Measurements from ENCODE around the gene GREM2.

Gene GREM2

DNA sequence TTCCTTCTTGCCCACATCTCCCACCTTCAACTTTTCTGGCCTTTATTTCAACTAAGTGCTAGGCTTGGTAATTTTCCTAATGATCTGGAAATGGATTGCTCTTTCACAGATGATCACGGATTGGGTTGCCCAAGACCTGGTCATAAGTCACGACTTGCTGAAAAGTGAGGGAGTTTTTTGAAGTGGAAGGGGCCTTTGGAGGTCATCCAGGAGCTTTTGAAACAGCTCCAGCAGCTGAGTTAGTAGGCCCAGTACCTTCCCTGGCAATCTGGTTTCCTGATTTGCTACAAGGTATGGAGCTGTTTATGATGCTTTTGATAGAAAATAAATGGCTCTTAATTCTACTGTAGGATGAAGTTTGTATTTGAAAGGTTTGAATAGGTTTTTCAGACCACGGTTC, 20.4 kb downstream of the GREM2 start:
- no peak overlapping the region for H3K4me3 ChIP-seq (ENCODE audit: low read depth, low read length)
- no peaks in the 10 kb centered on the region for H3K27me3 ChIP-seq (ENCODE audit: control insufficient read depth, insufficient read depth, low read length)
- H3K9ac ChIP-seq, result no peak overlapping the region
- H3K79me2 ChIP-seq, result peaks cover 5% of the 10 kb centered on the region
- H3K27ac ChIP-seq, result no peak overlapping the region
- peaks cover 4% of the 10 kb centered on the region for H3K4me1 ChIP-seq
- H3K9me3 ChIP-seq (ENCODE audit: control insufficient read depth, low read length), result no peaks in the 10 kb centered on the region
- no peak overlapping the region for H3K4me2 ChIP-seq (ENCODE audit: low read length)
- no peak overlapping the region for H2AFZ ChIP-seq
- H3K36me3 ChIP-seq (ENCODE audit: control insufficient read depth, insufficient read depth, low read length), result no peaks in the 10 kb centered on the region
- no peak for TF ChIP-seq CTCF (IDR thresholded peaks at IDR 0.05)

GRCh38 chr1:240591078-240591477, 20.9 kb downstream of the GREM2 start:
- no peaks in the 10 kb centered on the region for H3K9me3 ChIP-seq (ENCODE audit: control insufficient read depth, low read length)
- H3K4me2 ChIP-seq (ENCODE audit: low read length), result no peak overlapping the region
- H3K79me2 ChIP-seq, result peaks cover 5% of the 10 kb centered on the region
- H3K36me3 ChIP-seq (ENCODE audit: control insufficient read depth, insufficient read depth, low read length), result no peaks in the 10 kb centered on the region
- H3K27me3 ChIP-seq (ENCODE audit: control insufficient read depth, insufficient read depth, low read length), result no peaks in the 10 kb centered on the region
- no peak overlapping the region for H3K4me3 ChIP-seq (ENCODE audit: low read depth, low read length)
- H3K27ac ChIP-seq, result no peak overlapping the region
- H2AFZ ChIP-seq, result no peak overlapping the region
- H3K4me1 ChIP-seq, result peaks cover 2% of the 10 kb centered on the region
- TF ChIP-seq CTCF (IDR thresholded peaks at IDR 0.05), result no peak
- H3K9ac ChIP-seq, result no peak overlapping the region

DNA sequence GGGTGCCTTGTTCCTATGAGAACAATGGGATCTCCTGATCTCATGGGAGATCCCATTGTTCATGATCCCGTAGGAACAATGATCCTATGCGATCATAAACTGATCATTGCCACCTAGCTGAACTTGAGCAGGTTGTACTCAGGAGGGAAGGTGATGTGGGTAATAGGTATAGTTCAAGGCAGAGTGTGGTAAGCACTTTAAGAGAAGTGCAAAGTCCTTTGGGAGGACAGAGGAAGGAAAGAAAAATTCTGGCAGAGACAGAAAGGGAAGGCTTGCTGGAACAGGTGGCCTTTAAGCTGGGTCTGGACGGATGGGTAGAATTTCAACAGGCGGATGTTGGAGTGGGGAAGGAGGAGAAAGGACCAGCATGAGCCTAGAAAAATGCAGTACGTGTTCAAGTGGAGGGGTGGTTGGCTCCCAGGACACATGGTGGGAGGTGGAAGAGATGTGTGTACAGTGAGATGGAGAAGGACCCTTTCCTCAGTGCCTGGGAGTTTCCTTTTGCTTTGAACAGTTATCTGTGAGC, 22.3 kb downstream of the GREM2 start:
- no peak overlapping the region for H2AFZ ChIP-seq
- H3K4me2 ChIP-seq (ENCODE audit: low read length), result no peak overlapping the region
- no peak overlapping the region for H3K4me3 ChIP-seq (ENCODE audit: low read depth, low read length)
- H3K27me3 ChIP-seq (ENCODE audit: control insufficient read depth, insufficient read depth, low read length), result no peaks in the 10 kb centered on the region
- no peaks in the 10 kb centered on the region for H3K36me3 ChIP-seq (ENCODE audit: control insufficient read depth, insufficient read depth, low read length)
- H3K9ac ChIP-seq, result no peak overlapping the region
- no peak for TF ChIP-seq CTCF (IDR thresholded peaks at IDR 0.05)
- H3K4me1 ChIP-seq, result peaks cover 2% of the 10 kb centered on the region
- no peak overlapping the region for H3K27ac ChIP-seq
- peaks cover 2% of the 10 kb centered on the region for H3K79me2 ChIP-seq
- no peaks in the 10 kb centered on the region for H3K9me3 ChIP-seq (ENCODE audit: control insufficient read depth, low read length)

DNA sequence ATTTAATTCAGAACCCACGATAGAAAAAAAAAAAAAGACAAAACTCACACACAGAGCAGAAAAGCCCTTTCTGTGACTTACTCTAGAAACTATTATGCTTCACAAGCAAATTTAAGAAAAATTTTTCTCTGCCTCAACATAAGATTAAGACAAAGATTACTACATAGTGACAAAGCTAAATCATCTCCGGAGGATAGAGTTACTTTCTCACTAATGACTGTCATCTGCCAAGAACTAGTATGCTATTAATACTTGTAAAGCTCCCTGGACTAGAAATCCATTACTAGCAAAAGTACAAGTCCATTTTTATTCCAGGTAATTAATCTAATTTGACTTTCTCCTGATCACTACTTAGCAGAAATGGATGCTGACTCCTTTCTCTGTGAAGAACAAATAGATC, 25.9 kb downstream of the GREM2 start:
- peak overlapping the region; percentile 55 for H3K4me2 ChIP-seq (ENCODE audit: low read length)
- no peak for TF ChIP-seq CTCF (IDR thresholded peaks at IDR 0.05)
- H3K4me3 ChIP-seq (ENCODE audit: low read depth, low read length), result no peak overlapping the region
- H3K27ac ChIP-seq, result peak overlapping the region; percentile 92
- H3K9me3 ChIP-seq (ENCODE audit: control insufficient read depth, low read length), result no peaks in the 10 kb centered on the region
- peaks cover 2% of the 10 kb centered on the region for H3K79me2 ChIP-seq
- peak overlapping the region; percentile 43 for H2AFZ ChIP-seq
- H3K36me3 ChIP-seq (ENCODE audit: control insufficient read depth, insufficient read depth, low read length), result no peaks in the 10 kb centered on the region
- H3K4me1 ChIP-seq, result peaks cover 8% of the 10 kb centered on the region
- H3K9ac ChIP-seq, result no peak overlapping the region
- H3K27me3 ChIP-seq (ENCODE audit: control insufficient read depth, insufficient read depth, low read length), result no peaks in the 10 kb centered on the region

- Histone ChIP-seq H3K9ac (no peak overlapping the region), H2AFZ (no peak overlapping the region), H3K27me3 (ENCODE audit: control insufficient read depth, insufficient read depth, low read length) (no peaks in the 10 kb centered on the region), H3K4me2 (ENCODE audit: low read length) (peak overlapping the region; percentile 20), H3K9me3 (ENCODE audit: control insufficient read depth, low read length) (no peaks in the 10 kb centered on the region), H3K4me1 (peaks cover 8% of the 10 kb centered on the region), H3K36me3 (ENCODE audit: control insufficient read depth, insufficient read depth, low read length) (no peaks in the 10 kb centered on the region), H3K4me3 (ENCODE audit: low read depth, low read length) (peak overlapping the region; percentile 24), H3K79me2 (peaks cover 2% of the 10 kb centered on the region), H3K27ac (peak overlapping the region; percentile 88)
- TF ChIP-seq CTCF (IDR thresholded peaks at IDR 0.05), result no peak
These were observed 29.0 kb downstream of the GREM2 start for GRCh38 chr1:240582953-240583352.

Data from parathyroid adenoma (tissue), 2 donors.